ENCODE data around the gene RRP15.

DNA sequence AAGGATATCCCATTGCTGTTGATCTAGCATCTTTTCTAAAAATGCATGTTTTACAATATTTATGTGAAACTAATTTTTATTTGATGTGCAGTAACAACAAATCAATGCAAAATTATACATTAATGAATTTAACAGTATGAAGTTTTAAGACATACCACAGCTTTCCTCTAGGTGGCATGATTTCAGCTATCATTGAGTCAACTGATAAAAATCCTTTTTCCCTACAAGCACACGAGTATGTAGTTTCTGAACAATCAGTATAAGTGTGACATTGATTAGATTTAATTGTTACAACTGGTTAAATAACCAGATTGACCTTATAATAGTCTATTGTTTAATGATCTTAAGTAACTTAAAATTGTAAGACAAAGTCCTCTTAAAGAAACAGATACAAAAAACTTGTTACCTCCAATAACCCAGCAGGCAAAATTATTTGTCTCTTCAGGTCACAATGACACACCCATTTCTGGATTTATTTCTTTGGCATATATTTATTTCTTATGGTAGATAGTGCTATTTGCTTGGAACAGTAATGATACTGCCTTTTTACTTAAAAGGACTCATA lies 54.3 kb downstream of the RRP15 start:
- TF ChIP-seq, protein P1, sequence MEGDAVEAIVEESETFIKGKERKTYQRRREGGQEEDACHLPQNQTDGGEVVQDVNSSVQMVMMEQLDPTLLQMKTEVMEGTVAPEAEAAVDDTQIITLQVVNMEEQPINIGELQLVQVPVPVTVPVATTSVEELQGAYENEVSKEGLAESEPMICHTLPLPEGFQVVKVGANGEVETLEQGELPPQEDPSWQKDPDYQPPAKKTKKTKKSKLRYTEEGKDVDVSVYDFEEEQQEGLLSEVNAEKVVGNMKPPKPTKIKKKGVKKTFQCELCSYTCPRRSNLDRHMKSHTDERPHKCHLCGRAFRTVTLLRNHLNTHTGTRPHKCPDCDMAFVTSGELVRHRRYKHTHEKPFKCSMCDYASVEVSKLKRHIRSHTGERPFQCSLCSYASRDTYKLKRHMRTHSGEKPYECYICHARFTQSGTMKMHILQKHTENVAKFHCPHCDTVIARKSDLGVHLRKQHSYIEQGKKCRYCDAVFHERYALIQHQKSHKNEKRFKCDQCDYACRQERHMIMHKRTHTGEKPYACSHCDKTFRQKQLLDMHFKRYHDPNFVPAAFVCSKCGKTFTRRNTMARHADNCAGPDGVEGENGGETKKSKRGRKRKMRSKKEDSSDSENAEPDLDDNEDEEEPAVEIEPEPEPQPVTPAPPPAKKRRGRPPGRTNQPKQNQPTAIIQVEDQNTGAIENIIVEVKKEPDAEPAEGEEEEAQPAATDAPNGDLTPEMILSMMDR (IDR thresholded peaks at IDR 0.05): peak; percentile 37 to 72 (median 68)
- no peak for TF ChIP-seq POLR2A (IDR thresholded peaks at IDR 0.05)
- TF ChIP-seq POLR2AphosphoS5 (IDR thresholded peaks at IDR 0.05): no peak
